GM18517 (cell line): Measurements from ENCODE around the gene DNAH1.

Experiments used
- ATAC-seq: cut with Tn5 transposase; IDR thresholded peaks from one replicate; pipeline ENCODE4 v1.9.1; 2021; ENCODE audit warnings: mild to moderate bottlenecking, moderate library complexity; ENCODE audit not compliant: unreplicated experiment

The DNAH1 gene

DNA sequence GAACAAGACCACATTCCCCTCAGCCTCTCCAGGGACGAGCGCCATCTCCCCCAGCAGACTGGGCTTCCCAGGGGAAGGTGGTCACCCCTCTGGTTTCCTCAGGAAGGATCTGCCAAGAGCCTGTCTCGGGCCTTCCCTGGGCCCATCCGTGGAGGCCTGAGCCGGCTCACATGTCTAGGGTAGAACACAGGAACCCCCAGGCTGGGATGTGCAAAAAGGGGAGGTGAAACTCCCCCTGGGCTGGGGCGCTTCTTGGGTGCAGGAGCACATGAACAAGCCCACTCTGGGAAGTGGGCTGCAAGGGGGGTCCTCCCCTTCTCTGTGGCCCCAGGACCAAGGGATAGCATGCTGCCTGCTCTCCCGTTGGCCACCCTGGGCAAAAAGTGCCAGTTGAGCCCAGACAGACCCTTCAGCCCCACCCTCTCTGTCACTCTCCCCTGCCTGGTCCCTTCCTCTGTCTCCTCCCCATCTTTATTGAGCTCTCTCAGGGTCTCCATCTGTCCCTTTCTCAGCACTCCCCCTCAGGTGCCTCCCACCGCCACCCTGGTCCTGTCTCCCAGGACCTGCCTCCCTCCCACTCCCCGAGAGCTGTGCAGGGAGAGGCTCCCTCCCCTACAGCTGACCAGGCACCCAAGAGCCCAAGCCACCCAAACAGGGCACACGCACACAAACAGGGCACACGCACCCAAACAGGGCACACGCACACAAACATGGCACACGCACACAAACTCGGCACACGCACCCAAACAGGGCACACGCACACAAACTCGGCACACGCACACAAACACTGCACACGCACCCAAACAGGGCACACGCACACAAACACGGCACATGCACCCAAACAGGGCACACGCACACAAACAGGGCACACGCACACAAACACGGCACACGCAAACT is 127.9 kb downstream of the DNAH1 start:
- ATAC-seq = no peak

GRCh38 chr3:52444860-52445793 is 129.0 kb downstream of the DNAH1 start, which contains the start of gene SEMA3G:
SEMA3G (minus strand) TSS chr3:52445103; CDS start chr3:52445027, 76 bp downstream.
- peak; percentile 65 for ATAC-seq

DNA sequence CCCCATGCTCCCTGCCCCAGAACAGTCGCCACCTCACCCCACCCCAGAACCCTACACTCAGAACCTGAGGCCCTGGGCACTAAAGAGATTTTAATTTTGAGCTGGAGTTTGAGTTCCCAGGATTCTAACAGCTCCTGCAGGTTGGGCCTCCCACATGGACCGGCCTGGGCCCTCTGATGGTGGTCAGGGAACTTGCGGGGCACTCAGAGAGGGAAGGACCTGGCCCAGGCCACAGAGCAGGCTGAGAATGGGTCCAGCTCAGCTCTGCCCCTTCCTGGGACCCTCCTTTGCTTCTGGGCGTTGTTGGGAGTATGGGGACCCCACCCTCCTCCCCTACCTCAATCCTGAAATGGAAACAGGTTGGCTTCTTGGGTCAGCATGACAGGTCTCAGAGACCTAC is 129.9 kb downstream of the DNAH1 start:
- ATAC-seq = no peak

DNA sequence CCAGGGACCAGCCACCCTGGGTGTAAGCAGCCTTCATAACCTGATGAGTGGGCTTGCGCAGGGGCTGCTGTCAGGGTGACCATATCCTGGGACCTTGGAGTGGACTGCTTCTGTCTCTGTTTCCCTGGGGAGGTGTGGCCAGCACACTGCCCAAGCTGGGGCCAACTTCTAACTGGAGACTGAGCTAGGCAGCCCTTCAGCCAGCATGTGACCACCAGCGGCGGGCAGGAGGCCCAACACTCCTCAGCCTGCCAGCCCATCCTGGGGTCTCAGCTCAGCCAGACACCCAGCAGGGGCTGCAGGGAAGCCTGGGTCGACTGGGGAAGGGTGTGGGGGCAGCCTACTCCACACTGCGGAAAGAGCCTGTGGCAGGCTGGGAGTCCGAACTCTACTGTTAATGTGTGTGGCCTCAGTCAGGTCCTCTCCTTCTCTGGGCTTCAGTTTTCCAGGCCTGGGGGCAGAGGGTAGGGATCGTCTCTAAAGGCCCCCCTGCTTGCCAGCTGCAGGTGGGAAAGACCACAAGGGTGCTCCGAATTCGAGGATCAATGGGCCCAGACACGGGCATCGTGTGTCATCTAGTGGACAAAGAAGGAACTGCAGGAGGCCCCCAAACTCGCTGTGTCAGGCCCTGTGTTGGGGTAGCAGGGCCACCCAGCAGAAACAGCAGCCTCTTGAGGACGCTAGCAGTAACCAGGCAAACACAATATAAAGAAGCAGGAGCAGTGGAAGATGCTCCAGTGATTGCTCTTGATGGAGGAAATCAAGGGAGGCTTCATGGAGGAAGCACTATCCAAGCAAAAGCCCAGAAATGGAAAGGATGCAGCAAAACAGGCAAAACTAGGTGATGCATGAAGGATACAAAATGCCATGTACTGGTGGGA is 130.8 kb downstream of the DNAH1 start:
- no peak for ATAC-seq

- ATAC-seq = no peak
Observed at GRCh38 chr3:52447512-52448355, 131.6 kb downstream of the DNAH1 start.
